ENCODE results near the gene MYLK. TPM values are rescaled to one million over a fixed set of nuclear protein-coding genes. Genes with fewer than 3 reads are reported as not detected.

The MYLK gene
- total and polyA plus RNA-seq, 9 of the 15 experiments (the other 6 are each of a cell fraction or from before 2014, with no cell fraction given), result 0.11 to 0.53 (median 0.18) TPM; not detected in 2

DNA sequence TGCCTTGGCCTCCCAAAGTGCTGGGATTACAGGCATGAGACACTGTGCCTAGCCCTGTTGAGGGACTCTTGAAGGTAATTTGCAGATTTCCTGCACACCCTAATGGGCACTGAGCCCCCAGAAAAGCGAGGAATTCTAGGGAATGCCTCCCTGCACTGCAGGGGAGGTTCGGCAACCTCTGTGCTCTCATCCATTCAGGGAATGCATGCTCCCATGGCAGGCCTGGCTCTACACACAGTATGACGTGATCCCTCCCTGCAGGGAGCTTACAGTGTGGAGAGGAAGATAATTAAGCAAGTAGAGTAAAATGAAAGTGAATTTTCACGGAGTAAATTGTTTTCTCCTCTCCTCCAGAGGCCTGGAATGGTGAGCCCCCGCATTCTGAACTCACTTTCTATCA lies 166.0 kb downstream of the MYLK start:
- Histone ChIP-seq H4K20me1 (replicated peaks; ENCODE audit: control insufficient read depth, insufficient read depth, low read length) (no peaks in the 10 kb centered on the region), H3K9me3 (replicated peaks; ENCODE audit: control insufficient read depth, insufficient read depth, low read depth, low read length) (no peaks in the 10 kb centered on the region), H3K79me2 (ENCODE audit: control insufficient read depth, insufficient read depth, low read length) (no peaks in the 10 kb centered on the region), H3K27me3 (ENCODE audit: control insufficient read depth in 2 of 2, insufficient read depth in 2 of 2, low read length in 2 of 2) (peaks cover 0 to 3% of the 10 kb centered on the region in 2 experiments; a peak in 1 of 5 replicates), H3K27ac (ENCODE audit: extremely low read depth, low read depth, low read length) (no peak overlapping the region), H3K36me3 (ENCODE audit: control insufficient read depth, insufficient read depth, low read length) (no peaks in the 10 kb centered on the region), H2AFZ (ENCODE audit: low read depth, low read length) (no peak overlapping the region), H3K9ac (ENCODE audit: insufficient read depth in 1 of 2, low read depth in 2 of 2, low read length in 2 of 2) (no peak overlapping the region), H3K9me1 (ENCODE audit: control insufficient read depth, insufficient read depth, low read length) (no peaks in the 10 kb centered on the region), H3K4me2 (ENCODE audit: insufficient read depth, low read length) (no peak overlapping the region), H3K4me1 (replicated peaks in 1 of 2; ENCODE audit: control insufficient read depth in 2 of 2, insufficient read depth in 2 of 2, low read length in 2 of 2) (no peaks in the 10 kb centered on the region), H3K4me3 (no peak overlapping the region)
- WGBS (ENCODE audit: insufficient coverage, low coverage, missing lambda C conversion rate), result 0% methylated on average over 1 of the region's 5 CpGs
- FAIRE-seq (no peak), DNase-seq (ENCODE audit: extremely low read depth in 1 of 4, low spot score in 3 of 4) (no peak), ATAC-seq (no peak)
- ChIA-PET CTCF (ENCODE audit: low intra/inter-chr PET ratio) (no interaction called here), POLR2A (no interaction called here)
- in situ Hi-C loops (cut with MboI) (loop anchor here (5.0 kb wide), 1 partner anchor 66 kb away; no protein-coding TSS in a partner anchor), intact Hi-C loops (cut with micrococcal nuclease) (no loop called here)
- BruUV-seq (replicated peaks), result no TSS peak
- TF ChIP-seq, protein P1, sequence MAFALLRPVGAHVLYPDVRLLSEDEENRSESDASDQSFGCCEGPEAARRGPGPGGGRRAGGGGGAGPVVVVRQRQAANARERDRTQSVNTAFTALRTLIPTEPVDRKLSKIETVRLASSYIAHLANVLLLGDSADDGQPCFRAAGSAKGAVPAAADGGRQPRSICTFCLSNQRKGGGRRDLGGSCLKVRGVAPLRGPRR (CRISPR knock-in tag; IDR thresholded peaks at IDR 0.05), result no peak
- TF ChIP-seq, protein P2, sequence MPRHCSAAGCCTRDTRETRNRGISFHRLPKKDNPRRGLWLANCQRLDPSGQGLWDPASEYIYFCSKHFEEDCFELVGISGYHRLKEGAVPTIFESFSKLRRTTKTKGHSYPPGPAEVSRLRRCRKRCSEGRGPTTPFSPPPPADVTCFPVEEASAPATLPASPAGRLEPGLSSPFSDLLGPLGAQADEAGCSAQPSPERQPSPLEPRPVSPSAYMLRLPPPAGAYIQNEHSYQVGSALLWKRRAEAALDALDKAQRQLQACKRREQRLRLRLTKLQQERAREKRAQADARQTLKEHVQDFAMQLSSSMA (CRISPR knock-in tag; IDR thresholded peaks at IDR 0.05), result no peak
- TF ChIP-seq FOXJ2 (tag; IDR thresholded peaks at IDR 0.05) (no peak), POLR2B (IDR thresholded peaks at IDR 0.05; ENCODE audit: low read depth, partially characterized antibody) (no peak), NR2F6 (CRISPR knock-in tag; IDR thresholded peaks at IDR 0.05) (no peak), ZSCAN32 (CRISPR knock-in tag; IDR thresholded peaks at IDR 0.05) (no peak), EHMT2 (IDR thresholded peaks at IDR 0.05) (no peak)
- TF ChIP-seq, protein P3, sequence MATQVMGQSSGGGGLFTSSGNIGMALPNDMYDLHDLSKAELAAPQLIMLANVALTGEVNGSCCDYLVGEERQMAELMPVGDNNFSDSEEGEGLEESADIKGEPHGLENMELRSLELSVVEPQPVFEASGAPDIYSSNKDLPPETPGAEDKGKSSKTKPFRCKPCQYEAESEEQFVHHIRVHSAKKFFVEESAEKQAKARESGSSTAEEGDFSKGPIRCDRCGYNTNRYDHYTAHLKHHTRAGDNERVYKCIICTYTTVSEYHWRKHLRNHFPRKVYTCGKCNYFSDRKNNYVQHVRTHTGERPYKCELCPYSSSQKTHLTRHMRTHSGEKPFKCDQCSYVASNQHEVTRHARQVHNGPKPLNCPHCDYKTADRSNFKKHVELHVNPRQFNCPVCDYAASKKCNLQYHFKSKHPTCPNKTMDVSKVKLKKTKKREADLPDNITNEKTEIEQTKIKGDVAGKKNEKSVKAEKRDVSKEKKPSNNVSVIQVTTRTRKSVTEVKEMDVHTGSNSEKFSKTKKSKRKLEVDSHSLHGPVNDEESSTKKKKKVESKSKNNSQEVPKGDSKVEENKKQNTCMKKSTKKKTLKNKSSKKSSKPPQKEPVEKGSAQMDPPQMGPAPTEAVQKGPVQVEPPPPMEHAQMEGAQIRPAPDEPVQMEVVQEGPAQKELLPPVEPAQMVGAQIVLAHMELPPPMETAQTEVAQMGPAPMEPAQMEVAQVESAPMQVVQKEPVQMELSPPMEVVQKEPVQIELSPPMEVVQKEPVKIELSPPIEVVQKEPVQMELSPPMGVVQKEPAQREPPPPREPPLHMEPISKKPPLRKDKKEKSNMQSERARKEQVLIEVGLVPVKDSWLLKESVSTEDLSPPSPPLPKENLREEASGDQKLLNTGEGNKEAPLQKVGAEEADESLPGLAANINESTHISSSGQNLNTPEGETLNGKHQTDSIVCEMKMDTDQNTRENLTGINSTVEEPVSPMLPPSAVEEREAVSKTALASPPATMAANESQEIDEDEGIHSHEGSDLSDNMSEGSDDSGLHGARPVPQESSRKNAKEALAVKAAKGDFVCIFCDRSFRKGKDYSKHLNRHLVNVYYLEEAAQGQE (IDR thresholded peaks at IDR 0.05; ENCODE audit: borderline replicate concordance), result no peak
- TF ChIP-seq, protein P3 (CRISPR knock-in tag; IDR thresholded peaks at IDR 0.05; ENCODE audit: low read depth), result no peak

Data from K562 (cell line).